Muscle of arm (tissue), 12 donors: Measurements from ENCODE around the gene C15orf61. TPM values are rescaled to one million over a fixed set of nuclear protein-coding genes. Genes with fewer than 3 reads are reported as not detected.

Experiments used
- DNase-seq: peaks from one replicate; pipeline ENCODE4 v3.0.0-alpha.2; 2013
- polyA plus RNA-seq, 12 donors: library from polyadenylated mRNA; unstranded; fragments of 120-200 nt; gene quantifications; one replicate each; pipeline ENCODE4 v1.2.1, GENCODE V29; 2013; ENCODE audit not compliant: insufficient read length in 12 of 12

The C15orf61 gene
- polyA plus RNA-seq, 12 donors: 4.0 to 10.0 (median 8.6) TPM; not detected in 1

GRCh38 chr15:67579164-67579563, 58.2 kb downstream of the C15orf61 start:
- no peak for DNase-seq

Other genes with a start within 250 kb of the C15orf61 start
- gene MAP2K5, start 21.6 kb downstream of the C15orf61 start, polyA plus RNA-seq: 10 to 100 TPM in 10 of 12 donors, 1 to 10 TPM in 1, not detected in 1; 4.5 to 26.2 (median 20.2) TPM